GM12891 (cell line): ENCODE results near the gene DNAAF8.

Source experiments
- DNase-seq: peaks from one replicate; pipeline ENCODE4 v3.0.0; 2011; ENCODE audit warnings: low spot score; ENCODE audit not compliant: insufficient read length
- FAIRE-seq: peaks from 2 replicates; lab custom pipeline; 2011; peaks lifted over from hg19 to GRCh38; lab: Jason Lieb, UNC
- PAX5 ChIP-seq: IDR thresholded peaks from 2 replicates; pipeline ENCODE4 v1.6.1; 2011; ENCODE audit warnings: low read length, moderate library complexity, mild to moderate bottlenecking; ENCODE audit not compliant: insufficient read depth, severe bottlenecking
- POLR2A ChIP-seq: IDR thresholded peaks from 2 replicates; pipeline ENCODE4 v1.6.1; 2011; ENCODE audit warnings: low read depth, low read length, control low read depth
- POLR2AphosphoS5 ChIP-seq: IDR thresholded peaks from 2 replicates; pipeline ENCODE4 v1.6.1; 2011; ENCODE audit warnings: low read depth, low read length, control low read depth
- POU2F2 ChIP-seq: IDR thresholded peaks from 2 replicates; pipeline ENCODE4 v1.6.1; 2011; ENCODE audit warnings: low read depth, mild to moderate bottlenecking, control low read depth, low read length, moderate library complexity
- SPI1 ChIP-seq: IDR thresholded peaks from 2 replicates; pipeline ENCODE4 v1.6.1; 2011; ENCODE audit warnings: low read depth, low read length, control low read depth
- TAF1 ChIP-seq: IDR thresholded peaks from 2 replicates; pipeline ENCODE4 v1.6.1; 2011; ENCODE audit warnings: low read depth, low read length, control low read depth

Gene DNAAF8

GRCh38 chr16:4700997-4701743, 33.2 kb upstream of the DNAAF8 start:
- DNase-seq = no peak
- no peak for FAIRE-seq
- no peak for TF ChIP-seq POLR2AphosphoS5
- no peak for TF ChIP-seq POU2F2
- TF ChIP-seq POLR2A = no peak
- no peak for TF ChIP-seq SPI1
- TF ChIP-seq PAX5 = no peak
- no peak for TF ChIP-seq TAF1

DNA sequence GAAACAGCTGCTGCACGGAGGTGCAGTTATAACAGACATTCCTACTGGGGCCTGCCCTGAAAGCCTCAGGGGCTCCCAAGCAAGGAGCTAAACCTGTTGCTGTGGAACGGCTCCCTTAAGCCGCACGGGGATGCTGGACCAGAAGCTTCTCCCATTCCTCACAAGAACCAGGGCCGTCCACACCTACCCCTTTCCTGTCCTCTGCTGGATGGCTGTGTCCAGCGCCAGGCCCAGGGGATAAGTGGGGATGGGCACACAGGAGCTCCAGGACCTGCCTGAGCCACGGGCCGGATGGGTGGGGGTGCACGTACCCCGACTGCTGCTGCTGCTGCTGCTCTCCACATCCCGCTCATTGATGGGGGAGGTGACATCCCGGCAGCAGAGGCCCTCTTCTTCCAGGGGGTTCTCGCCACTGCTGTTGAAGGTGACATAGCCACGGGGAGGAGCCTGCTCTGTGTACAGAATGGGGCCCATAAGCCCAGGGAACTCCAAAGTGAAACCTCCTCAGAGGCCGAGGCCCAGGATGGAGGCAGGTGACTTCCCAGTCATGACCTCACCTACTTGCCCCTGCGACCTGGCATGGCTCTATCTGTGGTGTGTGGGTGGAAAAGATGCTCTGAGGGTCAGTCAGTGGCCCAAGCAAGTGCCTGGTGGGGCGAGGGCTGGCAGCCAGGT, 32.4 kb upstream of the DNAAF8 start:
- no peak for DNase-seq
- TF ChIP-seq PAX5 (no peak), SPI1 (no peak), POLR2A (no peak), POU2F2 (no peak), POLR2AphosphoS5 (no peak), TAF1 (no peak)
- FAIRE-seq = no peak

- no peak for FAIRE-seq
- TF ChIP-seq POU2F2 (no peak), POLR2AphosphoS5 (no peak), TAF1 (no peak), SPI1 (no peak), PAX5 (no peak), POLR2A (no peak)
- no peak for DNase-seq
These were observed 31.9 kb upstream of the DNAAF8 start for GRCh38 chr16:4702466-4702808.

DNA sequence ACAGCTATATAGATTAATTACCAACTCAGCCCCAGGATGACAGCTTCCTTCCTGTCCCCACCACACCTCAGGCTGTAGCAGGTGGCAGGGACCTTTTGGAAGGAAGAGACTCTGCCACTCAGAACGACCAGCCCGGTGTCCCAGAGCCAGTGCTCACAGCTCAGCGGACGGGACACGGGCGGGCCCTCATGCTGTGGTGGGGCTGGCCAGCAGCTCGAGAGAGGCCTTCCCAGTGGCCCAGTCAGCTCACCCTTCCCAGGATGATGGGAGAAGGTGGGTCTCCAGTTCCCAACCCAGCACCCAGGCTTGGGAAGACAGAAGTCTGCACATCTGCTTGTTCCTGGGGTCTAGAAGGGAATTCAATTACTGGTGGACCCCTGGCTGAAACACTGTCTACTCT, 30.4 kb upstream of the DNAAF8 start:
- TF ChIP-seq POU2F2 (no peak), POLR2A (no peak), TAF1 (no peak), SPI1 (no peak), POLR2AphosphoS5 (no peak), PAX5 (no peak)
- DNase-seq = no peak
- no peak for FAIRE-seq

DNA sequence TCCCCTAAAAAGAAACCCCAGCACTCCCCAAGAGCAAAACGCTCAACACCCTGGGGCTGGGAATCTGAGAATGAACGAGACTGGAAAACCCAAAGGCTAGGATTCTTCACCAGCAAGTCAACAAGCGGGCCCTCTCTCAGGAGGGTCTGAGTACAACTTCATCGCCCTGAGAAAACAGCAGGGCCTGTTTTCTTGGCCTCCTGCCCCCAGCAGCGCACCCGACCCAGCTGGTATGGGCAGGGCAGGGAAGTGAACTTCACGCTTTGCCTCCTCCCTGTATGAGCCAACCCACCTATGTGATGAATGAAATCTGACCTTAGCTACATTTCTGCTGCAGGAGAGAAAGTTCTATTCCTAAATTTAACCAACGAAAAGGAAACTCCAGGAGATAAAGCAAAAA, 29.8 kb upstream of the DNAAF8 start:
- TF ChIP-seq POU2F2 (no peak), SPI1 (no peak), POLR2A (no peak), TAF1 (no peak), POLR2AphosphoS5 (no peak), PAX5 (no peak)
- FAIRE-seq = no peak
- DNase-seq = no peak

DNA sequence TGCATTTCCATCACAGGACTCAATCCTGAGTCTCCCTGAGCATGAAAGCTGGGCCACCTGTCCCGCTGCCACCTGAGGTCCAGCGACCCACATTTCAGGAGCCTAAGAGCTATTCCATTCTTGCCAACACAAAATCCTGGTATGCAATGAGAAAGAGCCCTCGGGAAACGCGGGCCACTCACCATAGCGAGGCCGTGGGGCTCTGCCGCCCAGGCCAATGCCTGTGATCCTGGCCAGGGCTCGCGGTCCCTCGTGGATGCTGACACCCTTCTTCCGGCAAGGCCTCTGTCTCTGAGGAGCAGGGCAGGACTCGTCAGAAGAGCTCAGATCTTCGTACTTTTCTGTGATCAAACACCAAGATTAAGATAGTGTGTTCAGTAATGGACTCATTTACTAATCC, 29.4 kb upstream of the DNAAF8 start:
- no peak for TF ChIP-seq POU2F2
- TF ChIP-seq POLR2AphosphoS5 = no peak
- TF ChIP-seq TAF1 = no peak
- TF ChIP-seq POLR2A = no peak
- TF ChIP-seq SPI1 = no peak
- no peak for TF ChIP-seq PAX5
- DNase-seq = no peak
- FAIRE-seq = no peak

DNA sequence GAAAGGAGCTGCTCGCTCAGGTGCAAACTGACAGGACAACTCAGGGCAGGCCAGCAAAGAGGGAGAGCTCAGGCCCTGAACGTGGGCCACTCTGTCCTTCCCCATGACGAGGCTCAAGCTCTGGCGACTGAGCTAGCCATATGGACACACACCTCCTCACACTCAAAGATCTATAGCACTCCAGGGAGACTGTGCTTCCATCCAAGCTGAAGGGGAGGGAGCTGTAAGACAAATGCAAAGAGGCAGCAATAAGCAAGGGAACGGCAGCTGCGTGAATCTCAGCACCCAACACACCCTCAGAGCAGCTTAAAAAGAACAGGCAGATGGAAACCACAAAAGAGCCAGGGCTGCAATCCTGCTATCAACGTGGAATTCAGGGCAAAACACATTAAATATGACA, 27.5 kb upstream of the DNAAF8 start:
- FAIRE-seq = no peak
- no peak for DNase-seq
- no peak for TF ChIP-seq POLR2A
- no peak for TF ChIP-seq PAX5
- TF ChIP-seq SPI1 = no peak
- TF ChIP-seq POLR2AphosphoS5 = no peak
- TF ChIP-seq TAF1 = no peak
- no peak for TF ChIP-seq POU2F2

DNA sequence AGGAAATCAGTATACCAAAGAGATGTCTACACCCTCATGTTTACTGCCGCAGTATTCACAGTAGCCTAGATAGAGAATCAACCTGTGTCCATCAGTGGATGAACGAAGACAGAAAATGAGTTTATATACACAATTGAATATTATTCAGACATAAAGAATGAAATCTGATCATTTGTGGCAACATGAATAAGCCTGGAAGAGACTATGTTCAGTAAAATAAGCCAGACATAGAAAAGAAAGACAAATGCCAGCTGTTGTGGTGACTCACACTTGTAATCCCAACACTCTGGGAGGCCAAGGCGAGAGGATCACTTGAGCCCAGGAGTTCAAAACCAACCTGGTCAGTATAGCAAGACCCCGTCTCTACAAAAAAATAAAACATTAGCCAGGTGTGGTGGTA, 24.9 kb upstream of the DNAAF8 start:
- TF ChIP-seq POLR2A = no peak
- no peak for TF ChIP-seq TAF1
- no peak for TF ChIP-seq PAX5
- no peak for TF ChIP-seq POU2F2
- TF ChIP-seq POLR2AphosphoS5 = no peak
- TF ChIP-seq SPI1 = no peak
- no peak for DNase-seq
- no peak for FAIRE-seq

- TF ChIP-seq POLR2AphosphoS5 (no peak), SPI1 (no peak), POU2F2 (no peak), PAX5 (no peak), TAF1 (no peak), POLR2A (no peak)
- DNase-seq (no peak), FAIRE-seq (no peak)
These were observed 20.5 kb upstream of the DNAAF8 start for GRCh38 chr16:4713663-4714501.

GRCh38 chr16:4714996-4715395, 19.3 kb upstream of the DNAAF8 start:
- no peak for FAIRE-seq
- TF ChIP-seq POLR2AphosphoS5 (no peak), SPI1 (no peak), POLR2A (no peak), PAX5 (no peak), TAF1 (no peak), POU2F2 (no peak)

More at GRCh38 chr16:4714996-4715395, 19.3 kb upstream of the DNAAF8 start:
- no peak for DNase-seq
